ENCODE data around the gene SP1.
"Not testable (repeated sequence)": the region's sequence is repeated elsewhere in the genome, so short reads cannot be mapped to it uniquely, and the experiment has no call there.

The SP1 gene

DNA sequence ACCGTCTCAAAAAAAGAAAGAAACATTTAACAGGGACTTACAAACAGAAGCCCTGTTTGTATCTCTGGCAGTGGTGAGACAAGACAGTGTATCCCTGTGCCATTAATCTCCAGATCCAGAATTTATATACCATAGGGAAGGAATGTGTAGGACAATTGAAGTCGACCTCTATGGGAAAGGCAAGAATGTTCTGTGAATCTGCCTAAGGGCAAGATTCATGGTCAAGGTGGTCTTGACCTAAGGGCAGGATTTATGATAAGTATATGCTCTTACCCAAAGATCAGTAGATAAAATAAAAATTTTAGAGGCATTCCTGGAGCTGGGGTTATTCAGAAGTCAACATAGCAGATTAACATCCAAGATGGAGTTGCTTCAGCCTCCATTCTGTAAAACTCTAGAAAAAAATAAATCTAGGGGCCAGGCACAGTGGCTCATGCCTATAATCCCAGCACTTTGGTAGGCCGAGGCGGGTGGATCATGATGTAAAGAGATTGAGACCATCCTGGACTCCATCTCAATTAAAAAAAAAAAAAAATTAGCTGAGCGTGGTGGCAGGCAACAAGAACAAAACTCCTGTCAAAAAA is 21.0 kb upstream of the SP1 start:
- no peak for DNase-seq (ENCODE audit: low spot score)

DNA sequence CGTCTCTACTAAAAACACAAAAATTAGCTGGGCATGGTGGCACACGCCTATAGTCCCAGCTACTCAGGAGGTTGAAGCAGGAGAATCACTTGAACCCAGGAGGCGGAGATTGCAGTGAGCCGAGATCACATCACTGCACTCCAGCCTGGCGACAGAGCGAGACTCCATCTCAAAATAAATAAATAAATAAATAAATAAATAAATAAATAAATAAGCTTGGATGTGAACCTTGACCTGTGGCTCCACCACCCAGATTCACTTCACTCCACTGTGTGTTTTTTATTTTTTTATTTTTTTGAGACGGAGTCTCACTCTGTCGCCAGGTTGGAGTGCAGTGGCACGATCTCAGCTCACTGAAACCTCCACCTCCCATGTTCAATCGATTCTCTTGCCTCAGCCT is 18.3 kb upstream of the SP1 start:
- DNase-seq (ENCODE audit: low spot score), result not testable (repeated sequence)

DNA sequence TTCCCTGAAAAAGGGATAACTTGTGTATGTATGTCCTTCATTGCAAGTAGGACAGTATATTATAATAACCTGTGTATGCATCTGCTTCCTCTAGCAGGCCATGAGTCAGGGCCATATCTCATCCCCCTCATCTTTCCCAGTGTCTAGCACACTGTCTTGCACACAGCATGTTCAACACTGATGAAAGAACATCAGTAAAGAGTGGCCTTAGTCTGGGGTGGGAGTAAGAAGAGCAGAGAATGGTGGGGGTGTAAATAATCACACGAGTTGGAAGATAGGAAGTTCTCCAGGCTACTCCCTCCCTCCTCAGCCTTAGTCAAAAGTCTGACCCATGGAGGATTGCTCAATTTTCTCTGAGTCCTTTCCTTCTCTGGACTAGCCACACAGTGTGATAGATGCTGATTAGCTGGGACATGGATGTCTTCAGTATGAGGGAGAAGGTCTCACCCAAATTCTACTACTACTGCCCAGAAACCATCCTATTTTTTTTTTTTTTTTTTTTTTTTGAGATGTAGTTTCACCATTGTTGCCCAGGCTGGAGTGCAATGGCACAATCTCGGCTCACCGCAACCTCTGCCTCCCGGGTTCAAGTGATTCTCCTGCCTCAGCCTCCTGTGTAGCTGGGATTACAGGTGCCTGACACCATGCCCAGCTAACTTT is 14.6 kb upstream of the SP1 start:
- DNase-seq (ENCODE audit: low spot score), result no peak

DNA sequence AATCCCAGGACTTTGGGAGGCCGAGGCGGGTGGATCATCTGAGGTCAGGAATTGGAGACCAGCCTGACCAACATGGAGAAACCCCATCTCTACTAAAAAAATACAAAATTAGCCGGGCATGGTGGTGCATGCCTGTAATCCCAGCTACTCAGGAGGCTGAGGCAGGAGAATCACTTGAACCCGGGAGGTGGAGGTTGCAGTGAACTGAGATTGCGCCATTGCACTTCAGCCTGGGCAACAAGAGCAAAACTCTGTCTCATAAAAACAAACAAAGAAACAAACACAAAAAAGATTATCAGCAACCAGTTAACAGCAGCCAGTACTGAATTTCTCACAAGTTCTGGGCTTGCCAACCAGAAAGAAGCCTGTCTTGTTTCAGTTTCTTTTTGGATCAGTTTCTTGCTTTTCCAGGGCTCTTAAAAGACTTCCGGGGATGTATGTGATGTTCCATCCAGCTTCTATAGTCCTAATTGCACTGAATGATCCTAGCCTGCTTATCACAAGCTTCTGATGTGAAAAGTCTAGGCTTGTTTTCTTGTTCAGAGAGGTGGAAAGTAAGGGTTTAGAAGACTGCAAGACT is 6.3 kb upstream of the SP1 start:
- DNase-seq (ENCODE audit: low spot score), result not testable (repeated sequence)

DNA sequence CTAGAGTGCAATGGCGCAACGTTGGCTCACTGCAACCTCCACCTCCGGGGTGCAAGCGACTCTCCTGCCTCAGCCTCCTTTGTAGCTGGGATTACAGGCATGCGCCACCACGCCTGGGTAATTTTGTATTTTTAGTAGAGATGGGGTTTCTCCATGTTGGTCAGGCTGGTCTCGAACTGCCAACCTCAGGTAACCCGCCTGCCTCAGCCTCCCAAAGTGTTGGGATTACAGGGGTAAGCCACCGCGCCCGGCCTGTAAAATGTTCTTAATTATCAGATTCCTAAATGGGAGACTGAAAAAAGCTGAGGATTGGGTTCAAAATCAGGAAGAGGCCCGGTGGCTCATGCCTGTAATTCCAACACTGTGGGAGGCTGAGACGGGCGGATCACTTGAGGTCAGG is 5.7 kb upstream of the SP1 start:
- not testable (repeated sequence) for DNase-seq (ENCODE audit: low spot score)

DNA sequence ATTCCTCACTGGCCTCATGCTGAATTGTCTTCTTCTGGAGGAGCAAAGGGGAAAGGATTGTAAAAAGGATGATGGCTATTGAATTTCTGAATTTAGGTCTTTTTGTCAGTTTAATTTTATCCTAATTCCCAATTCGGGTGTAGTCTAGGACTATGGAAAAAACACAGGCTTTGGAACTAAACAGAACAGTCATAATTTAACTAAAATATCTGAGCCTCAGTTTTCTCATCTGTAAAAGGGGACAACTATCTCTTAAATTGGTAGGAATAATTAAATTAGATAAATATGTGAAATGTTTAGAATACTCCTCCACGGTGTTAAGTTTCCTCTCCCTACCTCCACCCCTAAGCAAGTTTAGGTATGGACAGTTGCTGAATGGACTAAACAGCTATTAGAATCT is 3.2 kb upstream of the SP1 start:
- DNase-seq (ENCODE audit: low spot score), result no peak

DNA sequence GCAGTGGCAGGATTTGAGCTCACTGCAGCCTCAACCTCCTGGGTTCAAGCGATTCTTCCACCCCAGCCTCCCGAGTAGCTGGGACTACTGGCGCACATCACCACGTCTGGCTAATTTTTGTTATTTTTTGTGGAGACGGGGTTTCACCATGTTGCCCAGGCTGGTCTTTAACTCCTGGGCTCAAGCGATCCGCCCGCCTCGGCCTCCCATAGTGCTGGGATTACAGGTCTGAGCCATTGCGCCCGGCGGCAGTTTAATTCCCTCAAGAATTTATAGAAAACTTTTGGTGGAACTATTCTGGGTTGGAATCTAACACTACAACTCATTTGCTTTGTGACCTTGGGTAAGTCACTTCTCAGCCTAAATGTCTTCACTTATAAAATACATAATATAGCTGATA is 1.8 kb upstream of the SP1 start:
- DNase-seq (ENCODE audit: low spot score), result no peak

DNA sequence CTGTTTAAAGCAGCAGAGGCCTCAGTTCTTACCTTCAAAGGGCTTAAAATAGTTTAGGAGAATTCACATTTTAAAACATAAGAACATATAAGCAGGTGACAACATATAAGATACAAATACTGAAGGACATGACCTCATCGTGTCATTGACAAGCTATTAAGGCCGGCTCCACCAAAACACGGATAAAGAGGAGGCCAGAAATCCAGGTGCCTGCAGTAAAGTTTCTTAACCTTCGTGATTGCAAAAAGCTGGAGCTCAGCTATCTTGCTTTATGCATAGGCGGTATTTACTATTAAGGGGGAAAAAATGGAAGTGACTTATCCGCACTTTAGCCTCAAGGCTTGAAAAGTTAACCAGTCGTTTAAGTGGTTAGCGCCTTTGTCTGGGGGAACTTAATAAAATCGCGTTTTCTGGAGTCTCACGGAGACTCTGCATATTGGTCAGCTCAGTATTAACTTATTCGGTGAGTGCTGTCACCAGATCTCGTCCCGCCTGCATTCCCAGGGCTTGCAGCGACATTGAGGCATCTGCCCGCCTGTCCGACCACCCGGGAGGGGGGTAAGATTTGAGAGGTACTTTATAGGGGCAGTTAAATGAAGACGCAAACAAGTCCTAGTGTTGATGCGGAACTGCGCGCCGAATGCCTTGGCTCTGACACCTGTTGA is 1.1 kb upstream of the SP1 start:
- peak; percentile 22 for DNase-seq (ENCODE audit: low spot score)

DNA sequence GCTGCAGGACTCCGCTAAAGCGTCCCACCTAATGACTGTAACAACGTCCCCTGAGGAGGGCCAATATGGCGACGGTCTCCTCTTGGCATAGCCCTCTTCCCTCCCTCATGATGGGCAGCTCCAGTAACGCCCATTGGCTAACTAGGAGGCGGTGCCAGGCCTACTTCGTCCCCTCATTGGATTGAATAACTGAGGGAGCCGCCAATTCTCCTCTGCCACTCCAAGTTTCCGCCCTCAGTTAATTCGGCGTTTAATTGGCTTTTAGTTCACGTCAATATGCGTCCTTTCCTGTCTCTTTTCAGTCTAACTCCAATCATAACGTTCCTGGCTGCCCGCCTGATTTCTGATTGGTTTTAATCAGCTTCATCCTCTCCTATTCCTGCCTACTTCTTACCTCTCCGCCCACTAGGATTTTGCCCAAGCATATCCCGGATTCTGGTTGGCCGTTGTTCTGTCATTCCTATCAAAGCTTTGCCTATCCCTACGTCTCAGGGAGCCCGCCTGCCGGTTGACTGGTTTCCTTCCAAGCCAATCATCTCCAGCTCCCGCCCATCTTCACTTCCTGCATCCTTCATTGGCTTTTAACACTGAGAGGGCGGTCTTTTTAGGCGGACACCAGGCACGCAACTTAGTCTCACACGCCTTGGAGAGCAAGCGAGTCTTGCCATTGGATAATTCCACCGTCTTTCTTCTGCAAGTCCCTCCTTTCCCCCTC is 430 bp upstream of the SP1 start:
- peak; percentile 88 for DNase-seq (ENCODE audit: low spot score)

DNA sequence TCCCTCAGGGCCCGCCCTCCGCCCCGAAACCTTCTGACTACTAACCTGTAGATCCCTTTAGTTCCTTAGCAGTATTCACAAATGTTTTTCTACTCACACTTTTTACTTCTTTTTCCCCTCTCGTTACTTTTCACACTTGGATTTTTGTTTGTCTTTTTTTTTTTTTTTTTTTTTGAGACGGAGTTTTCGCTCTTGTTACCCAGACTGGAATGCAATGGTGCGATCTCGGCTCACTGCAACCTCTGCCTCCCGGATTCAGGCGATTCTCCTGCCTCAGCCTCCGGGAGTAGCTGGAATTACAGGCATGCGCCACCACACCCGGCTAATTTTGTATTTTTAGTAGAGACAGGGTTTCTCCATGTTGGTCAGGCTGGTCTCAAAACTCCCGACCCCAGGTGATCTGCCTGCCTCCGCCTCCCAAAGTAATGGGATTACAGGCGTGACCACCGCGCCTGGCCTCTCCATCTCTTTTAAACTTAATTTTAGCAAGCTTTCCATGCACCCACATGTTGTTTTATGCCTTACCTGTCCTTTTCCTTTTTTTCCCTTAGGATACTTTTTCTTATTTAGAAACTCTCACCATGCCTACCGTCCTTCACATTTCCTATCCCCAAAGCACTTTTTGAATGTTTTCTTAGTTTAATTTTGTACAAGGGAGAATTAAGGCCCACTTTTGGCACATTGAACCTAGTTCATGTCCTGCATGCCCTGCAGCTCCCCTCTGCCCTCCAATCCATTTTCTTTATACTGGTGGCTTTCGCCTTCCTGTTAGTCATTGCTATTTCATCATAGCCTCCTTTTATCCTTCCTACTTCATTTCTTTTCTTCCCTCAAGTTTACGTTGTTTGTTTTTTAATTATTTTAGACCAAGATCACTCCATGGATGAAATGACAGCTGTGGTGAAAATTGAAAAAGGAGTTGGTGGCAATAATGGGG is 1.1 kb downstream of the SP1 start:
- no peak for DNase-seq (ENCODE audit: low spot score)

DNA sequence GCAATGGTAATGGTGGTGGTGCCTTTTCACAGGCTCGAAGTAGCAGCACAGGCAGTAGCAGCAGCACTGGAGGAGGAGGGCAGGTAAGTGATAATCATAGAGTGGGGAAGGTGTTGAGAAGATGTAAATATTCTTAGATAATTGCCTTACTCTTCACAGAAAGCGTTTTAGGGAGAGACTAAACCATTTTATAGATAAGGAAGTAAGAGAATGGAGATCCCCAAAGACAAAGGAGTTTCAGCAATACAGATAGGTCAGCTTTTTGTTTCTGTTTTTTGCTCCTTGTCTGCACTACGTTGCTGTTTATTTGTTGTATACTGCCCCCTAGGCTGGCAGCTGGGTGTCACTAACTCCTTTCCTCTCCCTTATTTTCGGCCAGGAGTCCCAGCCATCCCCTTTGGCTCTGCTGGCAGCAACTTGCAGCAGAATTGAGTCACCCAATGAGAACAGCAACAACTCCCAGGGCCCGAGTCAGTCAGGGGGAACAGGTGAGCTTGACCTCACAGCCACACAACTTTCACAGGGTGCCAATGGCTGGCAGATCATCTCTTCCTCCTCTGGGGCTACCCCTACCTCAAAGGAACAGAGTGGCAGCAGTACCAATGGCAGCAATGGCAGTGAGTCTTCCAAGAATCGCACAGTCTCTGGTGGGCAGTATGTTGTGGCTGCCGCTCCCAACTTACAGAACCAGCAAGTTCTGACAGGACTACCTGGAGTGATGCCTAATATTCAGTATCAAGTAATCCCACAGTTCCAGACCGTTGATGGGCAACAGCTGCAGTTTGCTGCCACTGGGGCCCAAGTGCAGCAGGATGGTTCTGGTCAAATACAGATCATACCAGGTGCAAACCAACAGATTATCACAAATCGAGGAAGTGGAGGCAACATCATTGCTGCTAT is 2.0 kb downstream of the SP1 start:
- no peak for DNase-seq (ENCODE audit: low spot score)

DNA sequence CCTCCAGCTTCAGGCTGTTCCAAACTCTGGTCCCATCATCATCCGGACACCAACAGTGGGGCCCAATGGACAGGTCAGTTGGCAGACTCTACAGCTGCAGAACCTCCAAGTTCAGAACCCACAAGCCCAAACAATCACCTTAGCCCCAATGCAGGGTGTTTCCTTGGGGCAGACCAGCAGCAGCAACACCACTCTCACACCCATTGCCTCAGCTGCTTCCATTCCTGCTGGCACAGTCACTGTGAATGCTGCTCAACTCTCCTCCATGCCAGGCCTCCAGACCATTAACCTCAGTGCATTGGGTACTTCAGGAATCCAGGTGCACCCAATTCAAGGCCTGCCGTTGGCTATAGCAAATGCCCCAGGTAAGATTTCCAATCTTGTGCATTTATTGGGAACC is 3.3 kb downstream of the SP1 start:
- DNase-seq (ENCODE audit: low spot score), result no peak

DNA sequence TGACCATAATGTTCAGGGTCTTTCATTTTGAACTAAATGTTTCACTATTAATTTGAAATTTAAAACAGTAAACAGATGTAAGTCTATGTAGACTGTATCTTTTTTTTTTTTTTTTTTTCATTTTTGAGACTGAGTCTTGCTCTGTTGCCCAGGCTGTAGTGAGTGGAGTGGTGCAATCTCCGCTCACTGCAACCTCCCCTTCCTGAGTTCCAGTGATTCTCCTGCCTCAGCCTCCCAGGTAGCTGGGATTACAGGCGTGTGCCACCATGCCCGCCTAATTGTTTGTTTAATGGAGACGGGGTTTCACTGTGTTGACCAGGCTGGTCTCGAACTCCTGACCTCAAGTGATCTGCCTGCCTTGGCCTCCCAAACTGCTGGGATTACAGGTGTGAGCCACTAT is 6.4 kb downstream of the SP1 start:
- not testable (repeated sequence) for DNase-seq (ENCODE audit: low spot score)

DNA sequence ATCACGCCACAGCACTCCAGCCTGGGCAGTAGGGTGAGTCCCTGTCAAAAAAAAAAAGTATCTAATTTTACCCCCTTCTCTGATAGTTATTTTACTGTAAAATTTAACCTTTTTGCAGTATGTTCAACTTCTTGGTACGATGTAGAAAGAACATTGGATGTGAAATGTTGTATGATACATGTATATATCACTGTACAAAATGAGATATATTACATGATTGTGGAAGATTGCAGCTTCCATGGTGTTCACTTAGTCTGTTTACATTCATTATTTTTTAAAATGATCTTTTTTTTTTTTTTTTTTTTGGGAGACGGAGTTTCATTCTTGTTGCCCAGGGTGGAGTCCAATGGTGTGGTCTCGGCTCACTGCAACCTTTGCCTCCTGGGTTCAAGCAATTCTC is 9.0 kb downstream of the SP1 start:
- DNase-seq (ENCODE audit: low spot score), result no peak

DNA sequence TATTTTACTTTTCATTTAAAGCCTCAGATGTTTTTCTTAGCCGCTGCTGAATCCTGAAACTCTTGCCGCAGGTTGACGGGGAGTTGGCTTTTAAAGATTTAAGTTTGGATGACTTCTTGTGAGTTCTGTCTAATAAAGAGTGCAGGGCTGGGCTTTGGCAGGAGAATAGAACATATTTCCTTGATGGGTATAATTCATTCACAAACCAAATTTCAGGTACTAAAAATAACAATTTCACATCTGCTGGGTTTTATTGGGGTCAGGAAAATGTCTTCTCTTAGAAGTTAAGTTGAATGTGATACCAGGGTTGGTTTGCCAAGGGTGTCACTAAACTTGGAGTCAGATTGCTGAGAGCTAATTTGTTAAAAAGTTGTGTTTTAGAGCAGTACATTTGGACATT is 9.7 kb downstream of the SP1 start:
- no peak for DNase-seq (ENCODE audit: low spot score)

DNA sequence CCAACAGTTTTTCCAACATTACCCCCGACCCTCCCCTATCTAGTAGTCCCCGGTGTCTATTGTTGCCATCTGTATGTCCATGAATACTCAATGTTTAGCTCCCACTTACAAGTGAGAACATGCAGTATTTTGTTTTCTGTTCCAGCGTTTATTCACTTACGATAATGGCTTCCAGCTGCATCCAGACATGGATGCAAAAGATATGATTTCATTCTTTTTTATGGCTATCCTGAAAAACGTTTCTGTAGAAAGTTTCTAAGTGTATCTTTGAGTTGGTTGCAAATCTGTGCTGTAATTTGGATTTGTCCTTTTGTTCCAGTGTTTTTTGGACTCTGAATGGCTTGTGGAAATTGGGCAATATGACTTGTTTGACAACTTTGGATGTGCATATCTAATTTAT is 11.7 kb downstream of the SP1 start:
- no peak for DNase-seq (ENCODE audit: low spot score)

DNA sequence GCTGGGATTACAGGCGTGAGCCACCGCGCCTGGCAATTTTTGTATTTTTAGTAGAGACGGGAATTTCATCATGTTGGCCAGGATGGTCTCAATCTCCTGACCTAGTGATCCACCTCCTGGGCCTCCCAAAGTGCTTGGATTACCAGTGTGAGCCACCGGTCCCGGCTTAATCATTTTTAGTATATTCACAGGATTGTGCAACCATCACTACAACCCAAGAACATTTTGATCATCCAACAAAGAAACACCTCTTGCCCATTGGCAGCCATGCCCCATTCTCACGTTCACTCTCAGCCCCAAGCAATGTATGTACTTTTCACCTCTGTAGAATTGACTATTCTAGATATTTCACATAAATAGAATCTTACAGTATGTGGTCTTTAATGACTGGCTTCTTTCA is 19.9 kb downstream of the SP1 start:
- DNase-seq (ENCODE audit: low spot score), result no peak

DNA sequence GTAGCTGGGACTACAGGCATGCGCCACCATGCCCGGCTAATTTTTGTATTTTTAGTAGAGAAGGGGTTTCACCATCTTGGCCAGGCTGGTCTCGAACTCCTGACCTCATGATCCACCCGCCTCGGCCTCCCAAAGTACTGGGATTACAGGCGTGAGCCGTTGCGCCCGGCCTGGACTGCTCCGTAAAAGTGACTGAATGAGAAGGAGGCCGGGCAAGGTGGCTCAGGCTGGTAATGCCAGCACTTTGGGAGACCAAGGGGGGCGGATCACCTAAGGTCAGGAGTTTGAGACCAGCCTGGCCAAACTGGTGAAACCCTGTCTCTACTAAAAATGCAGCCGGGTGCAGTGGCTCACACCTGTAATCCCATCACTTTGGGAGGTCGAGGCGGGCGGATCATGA is 22.4 kb downstream of the SP1 start:
- DNase-seq (ENCODE audit: low spot score), result not testable (repeated sequence)

DNA sequence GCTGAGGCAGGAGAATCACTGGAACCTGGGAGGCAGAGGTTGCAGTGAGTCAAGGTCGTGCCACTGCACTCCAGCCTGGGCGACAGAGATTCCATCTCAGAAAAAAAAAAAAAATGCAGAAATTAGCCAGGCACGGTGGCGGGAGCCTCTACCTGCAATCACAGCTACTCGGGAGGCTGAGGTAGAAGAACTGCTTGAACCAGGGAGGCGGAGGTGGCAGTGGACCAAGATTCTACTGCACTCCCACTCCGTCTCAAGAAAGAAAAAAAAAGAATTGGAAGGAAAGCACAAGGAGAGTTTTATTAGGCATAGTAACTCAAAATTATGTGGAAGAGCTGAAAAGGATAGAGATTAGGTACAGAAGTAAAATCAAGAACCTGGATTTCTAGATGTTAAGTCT is 22.9 kb downstream of the SP1 start:
- no peak for DNase-seq (ENCODE audit: low spot score)

DNA sequence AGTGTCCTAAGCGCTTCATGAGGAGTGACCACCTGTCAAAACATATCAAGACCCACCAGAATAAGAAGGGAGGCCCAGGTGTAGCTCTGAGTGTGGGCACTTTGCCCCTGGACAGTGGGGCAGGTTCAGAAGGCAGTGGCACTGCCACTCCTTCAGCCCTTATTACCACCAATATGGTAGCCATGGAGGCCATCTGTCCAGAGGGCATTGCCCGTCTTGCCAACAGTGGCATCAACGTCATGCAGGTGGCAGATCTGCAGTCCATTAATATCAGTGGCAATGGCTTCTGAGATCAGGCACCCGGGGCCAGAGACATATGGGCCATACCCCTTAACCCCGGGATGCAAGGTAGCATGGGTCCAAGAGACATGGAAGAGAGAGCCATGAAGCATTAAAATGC is 31.0 kb downstream of the SP1 start:
- no peak for DNase-seq (ENCODE audit: low spot score)

Data from HuH-7.5 (cell line).